Effector memory CD8-positive, alpha-beta T cell (primary cell): Measurements from ENCODE around the gene SAMD11.
"Not testable (repeated sequence)": the region's sequence is repeated elsewhere in the genome, so short reads cannot be mapped to it uniquely, and the experiment has no call there.

Experiments used
- ATAC-seq: fragments of 150-1000 bp; cut with Tn5 transposase; replicated peaks from 2 replicates; pipeline ENCODE4 v1.10.0; 2021; ENCODE audit warnings: mild to moderate bottlenecking, moderate library complexity
- DNase-seq, 3 experiments: peaks; one replicate each; pipeline ENCODE4 v3.0.0; 2021
- H3K27ac Mint-ChIP-seq, 2 donors: one replicate each; pipeline ENCODE4 v1.8.0; 2022; ENCODE audit warnings: mild to moderate bottlenecking in 2 of 2, mixed read lengths in 2 of 2, moderate library complexity in 2 of 2
- H3K27me3 Mint-ChIP-seq, 2 donors: one replicate each; pipeline ENCODE4 v1.8.0; 2022; ENCODE audit warnings: mixed read lengths in 2 of 2
- H3K36me3 Mint-ChIP-seq: one replicate; pipeline ENCODE4 v1.8.0; 2022; ENCODE audit warnings: mild to moderate bottlenecking, moderate library complexity, mixed read lengths; ENCODE audit not compliant: insufficient read depth
- H3K4me1 Mint-ChIP-seq, 2 donors: one replicate each; pipeline ENCODE4 v1.8.0; 2022; ENCODE audit warnings: low read depth in 2 of 2, mixed read lengths in 2 of 2
- H3K4me3 Mint-ChIP-seq, 2 donors: one replicate each; pipeline ENCODE4 v1.8.0; 2022; ENCODE audit warnings: mild to moderate bottlenecking in 2 of 2, mixed read lengths in 2 of 2, moderate library complexity in 2 of 2
- H3K9me3 Mint-ChIP-seq, 2 donors: one replicate each; pipeline ENCODE4 v1.8.0; 2022; ENCODE audit warnings: mixed read lengths in 2 of 2

SAMD11 gene

DNA sequence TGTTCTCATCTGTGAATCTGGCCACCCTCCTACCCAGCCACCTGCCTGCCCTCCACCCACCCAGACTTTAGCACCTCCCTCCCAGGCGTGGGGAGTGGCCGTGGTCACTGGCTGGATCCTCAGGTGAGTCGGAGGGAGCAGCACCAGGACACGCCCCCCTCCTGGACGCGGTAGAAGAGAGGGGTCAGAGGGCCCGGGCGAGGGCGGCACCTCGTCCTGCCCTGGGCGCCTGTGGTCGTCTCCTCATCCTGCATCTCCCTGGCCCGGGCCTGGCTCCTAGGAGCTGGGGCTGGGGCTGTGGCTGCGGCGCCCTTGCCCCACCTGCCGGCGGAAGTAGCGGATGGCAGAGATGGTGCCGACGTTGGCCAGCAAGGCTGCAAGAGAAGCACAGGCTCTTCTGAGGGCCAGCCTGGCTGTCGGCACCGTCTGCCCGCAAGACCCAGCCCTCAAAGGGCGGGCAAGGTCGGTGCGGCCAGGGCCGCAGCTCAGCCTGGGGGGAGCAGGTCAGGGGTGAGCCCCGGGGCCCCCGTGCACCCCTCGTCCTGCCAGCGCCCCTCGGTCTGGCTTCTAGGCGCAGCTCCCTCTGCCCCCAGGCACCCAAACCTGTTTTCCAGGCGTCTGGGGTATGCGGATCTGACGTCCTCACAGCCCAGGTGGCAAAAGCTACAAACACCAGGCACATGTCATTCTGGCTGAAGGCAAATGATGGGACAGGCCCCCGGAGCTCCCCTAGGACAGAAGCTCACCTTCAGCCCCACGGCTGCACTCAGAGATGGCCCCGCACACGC, 52.4 kb downstream of the SAMD11 start:
- peak overlapping the region; percentile 38 to 62 for H3K4me3 Mint-ChIP-seq
- peak overlapping the region in 1 of 2 donors; percentile 53 for H3K27ac Mint-ChIP-seq
- no peaks in the 10 kb centered on the region for H3K36me3 Mint-ChIP-seq
- no peaks in the 10 kb centered on the region for H3K9me3 Mint-ChIP-seq
- DNase-seq (peak; percentile 54 to 65 (median 58)), ATAC-seq (peak; percentile 94)
- H3K4me1 Mint-ChIP-seq = peaks cover 5 to 9% of the 10 kb centered on the region in 2 donors
- H3K27me3 Mint-ChIP-seq = peaks cover 13 to 35% of the 10 kb centered on the region in 2 donors

DNA sequence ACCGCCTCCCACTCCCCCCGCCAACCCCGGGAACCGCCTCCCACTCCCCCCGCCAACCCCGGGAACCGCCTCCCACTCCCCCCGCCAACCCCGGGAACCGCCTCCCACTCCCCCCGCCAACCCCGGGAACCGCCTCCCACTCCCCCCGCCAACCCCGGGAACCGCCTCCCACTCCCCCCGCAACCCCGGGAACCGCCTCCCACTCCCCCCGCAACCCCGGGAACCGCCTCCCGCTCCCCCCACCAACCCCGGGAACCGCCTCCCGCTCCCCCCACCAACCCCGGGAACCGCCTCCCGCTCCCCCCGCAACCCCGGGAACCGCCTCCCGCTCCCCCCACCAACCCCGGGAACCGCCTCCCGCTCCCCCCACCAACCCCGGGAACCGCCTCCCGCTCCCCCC, 53.1 kb downstream of the SAMD11 start:
- not testable (repeated sequence) for H3K27ac Mint-ChIP-seq, H3K9me3 Mint-ChIP-seq, ATAC-seq

DNA sequence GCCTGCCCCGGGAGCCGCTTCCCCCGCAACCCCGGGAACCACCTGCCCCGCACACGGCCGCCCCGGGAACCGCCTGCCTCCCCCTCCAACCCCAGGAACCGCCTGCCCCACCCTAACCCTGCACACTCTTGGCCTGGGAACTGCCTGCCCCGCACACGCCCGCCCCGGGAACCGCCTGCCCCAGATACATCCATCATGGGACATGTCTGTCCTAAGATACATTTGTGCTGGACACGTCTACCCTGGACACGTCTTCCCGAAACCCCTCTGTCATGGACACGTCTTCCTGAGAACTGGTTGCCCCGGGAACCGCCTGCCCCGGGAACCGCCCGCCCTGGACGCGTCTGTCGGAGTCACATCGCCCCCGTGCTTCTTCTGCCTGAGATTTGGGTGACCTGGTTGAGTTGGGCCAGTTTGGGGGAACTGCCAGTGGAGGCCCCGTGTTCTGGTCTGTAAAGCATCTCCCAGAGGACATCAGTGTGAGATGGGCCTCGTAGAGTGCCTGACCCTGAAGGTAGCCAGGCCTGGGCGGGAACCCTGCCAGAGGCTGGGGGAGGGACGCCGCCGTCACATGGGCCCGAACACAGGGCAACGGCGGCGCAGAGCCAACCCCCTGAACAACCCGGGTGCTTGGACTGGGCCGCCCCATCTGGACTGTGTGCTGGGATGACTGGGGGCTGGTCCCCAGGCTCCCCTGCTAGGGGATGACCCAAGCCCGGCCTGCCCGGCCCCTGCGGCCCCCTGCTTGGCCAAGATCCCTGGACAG, 54.5 kb downstream of the SAMD11 start:
- no peaks in the 10 kb centered on the region for H3K9me3 Mint-ChIP-seq
- H3K27ac Mint-ChIP-seq = no peak overlapping the region
- H3K36me3 Mint-ChIP-seq = no peaks in the 10 kb centered on the region
- H3K4me1 Mint-ChIP-seq = peaks cover 5 to 9% of the 10 kb centered on the region in 2 donors
- ATAC-seq (no peak), DNase-seq (no peak)
- H3K4me3 Mint-ChIP-seq = peak overlapping the region; percentile 46 to 58
- peaks cover 19 to 47% of the 10 kb centered on the region in 2 donors for H3K27me3 Mint-ChIP-seq

More for the DNA sequence above, 53.1 kb downstream of the SAMD11 start:
- H3K4me1 Mint-ChIP-seq, DNase-seq, H3K36me3 Mint-ChIP-seq, H3K4me3 Mint-ChIP-seq: not testable (repeated sequence)
- H3K27me3 Mint-ChIP-seq = peaks cover 13 to 35% of the 10 kb centered on the region in 2 donors

DNA sequence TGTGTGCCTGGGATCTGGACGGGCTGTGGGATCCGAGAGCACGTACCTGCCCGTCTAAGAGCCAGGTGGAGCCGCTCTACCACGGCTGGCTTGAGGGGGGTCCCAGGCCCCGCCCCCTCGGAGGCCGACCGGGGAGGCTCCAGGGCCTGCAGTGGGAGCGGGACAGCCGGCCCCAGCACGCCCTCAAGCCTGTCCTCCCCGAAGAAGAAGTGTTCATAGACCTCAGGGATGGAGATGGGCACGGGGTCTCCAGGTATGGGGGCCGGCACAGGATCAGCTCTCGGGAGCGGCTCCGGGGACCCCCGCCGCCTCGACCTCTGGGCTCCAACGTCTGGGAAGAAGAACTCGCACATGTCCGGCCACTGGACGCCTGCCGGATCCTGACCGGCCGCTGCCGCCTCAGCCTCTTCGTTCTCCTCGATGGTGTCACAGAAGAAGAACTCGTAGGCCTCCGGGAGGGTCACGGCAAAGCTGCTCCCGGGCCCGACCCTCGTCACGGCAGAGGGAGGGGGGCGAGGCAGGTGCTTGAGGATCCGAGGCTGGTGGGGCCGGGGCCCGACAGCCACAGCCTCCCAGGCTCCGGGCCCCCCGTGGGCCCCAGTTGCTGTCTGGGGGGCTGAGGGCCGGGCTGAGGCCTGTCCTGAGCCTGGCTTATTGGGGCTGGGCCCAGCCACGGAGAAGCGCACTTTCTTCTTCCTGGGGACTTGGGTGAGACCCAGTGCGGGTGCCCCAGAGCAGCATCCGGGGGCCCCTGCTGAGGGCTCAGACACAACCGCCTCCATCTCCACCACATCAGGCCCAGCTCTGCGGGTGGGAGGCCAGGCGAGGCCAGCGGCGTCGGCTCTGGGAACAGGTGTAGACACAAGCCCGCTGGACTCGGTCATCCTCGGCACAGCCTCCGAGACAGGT, 55.4 kb downstream of the SAMD11 start:
- Mint-ChIP-seq H3K9me3 (no peaks in the 10 kb centered on the region), H3K4me1 (peaks cover 5 to 9% of the 10 kb centered on the region in 2 donors), H3K27ac (no peak overlapping the region), H3K27me3 (peaks cover 19 to 49% of the 10 kb centered on the region in 2 donors), H3K4me3 (no peak overlapping the region), H3K36me3 (no peaks in the 10 kb centered on the region)
- ATAC-seq = no peak
- no peak for DNase-seq

DNA sequence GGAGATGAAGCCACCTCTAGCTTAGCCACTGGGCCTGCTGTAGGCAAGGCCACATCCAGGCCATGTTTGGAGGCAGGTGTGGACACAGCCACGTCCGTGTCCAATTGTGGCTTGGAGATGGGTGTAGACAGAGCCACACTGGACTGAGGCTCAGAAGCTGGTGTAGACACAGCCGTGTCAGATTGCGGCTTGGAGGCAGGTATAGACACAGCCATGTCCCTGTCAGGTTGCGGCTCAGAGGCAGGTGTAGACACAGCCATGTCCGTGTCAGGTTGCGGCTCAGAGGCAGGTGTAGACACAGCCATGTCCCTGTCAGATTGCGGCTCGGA, 56.0 kb downstream of the SAMD11 start:
- Mint-ChIP-seq H3K36me3 (no peaks in the 10 kb centered on the region), H3K27ac (no peak overlapping the region), H3K27me3 (peaks cover 18 to 44% of the 10 kb centered on the region in 2 donors), H3K4me3 (no peak overlapping the region), H3K9me3 (no peaks in the 10 kb centered on the region), H3K4me1 (peaks cover 5 to 9% of the 10 kb centered on the region in 2 donors)
- DNase-seq = no peak
- ATAC-seq = no peak

DNA sequence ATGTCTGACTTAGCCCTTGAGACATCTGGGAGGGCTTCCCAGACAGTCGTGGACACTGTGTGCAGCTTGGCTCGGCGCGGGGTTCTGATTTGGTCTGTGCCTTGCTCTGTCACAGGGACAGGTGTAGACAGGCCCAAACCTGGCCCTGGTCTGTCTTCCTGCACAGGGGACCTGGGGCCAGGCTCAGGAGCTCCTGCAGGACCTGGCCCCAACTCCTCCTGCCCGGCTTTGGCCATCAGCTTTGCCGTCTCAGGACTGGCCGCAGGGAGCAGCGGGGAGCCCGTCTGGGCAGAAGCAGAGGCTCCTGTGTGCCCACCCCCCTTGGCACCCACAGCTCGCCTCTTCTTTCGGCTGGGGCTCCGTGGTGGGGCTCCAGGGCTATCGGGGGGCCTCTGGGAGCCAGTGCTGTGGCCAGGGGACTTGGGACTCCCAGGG, 56.4 kb downstream of the SAMD11 start:
- H3K27ac Mint-ChIP-seq = no peak overlapping the region
- DNase-seq = no peak
- no peak for ATAC-seq
- H3K4me1 Mint-ChIP-seq = peaks cover 5 to 9% of the 10 kb centered on the region in 2 donors
- H3K36me3 Mint-ChIP-seq = no peaks in the 10 kb centered on the region
- H3K27me3 Mint-ChIP-seq = peaks cover 13 to 44% of the 10 kb centered on the region in 2 donors
- no peak overlapping the region for H3K4me3 Mint-ChIP-seq
- no peaks in the 10 kb centered on the region for H3K9me3 Mint-ChIP-seq

DNA sequence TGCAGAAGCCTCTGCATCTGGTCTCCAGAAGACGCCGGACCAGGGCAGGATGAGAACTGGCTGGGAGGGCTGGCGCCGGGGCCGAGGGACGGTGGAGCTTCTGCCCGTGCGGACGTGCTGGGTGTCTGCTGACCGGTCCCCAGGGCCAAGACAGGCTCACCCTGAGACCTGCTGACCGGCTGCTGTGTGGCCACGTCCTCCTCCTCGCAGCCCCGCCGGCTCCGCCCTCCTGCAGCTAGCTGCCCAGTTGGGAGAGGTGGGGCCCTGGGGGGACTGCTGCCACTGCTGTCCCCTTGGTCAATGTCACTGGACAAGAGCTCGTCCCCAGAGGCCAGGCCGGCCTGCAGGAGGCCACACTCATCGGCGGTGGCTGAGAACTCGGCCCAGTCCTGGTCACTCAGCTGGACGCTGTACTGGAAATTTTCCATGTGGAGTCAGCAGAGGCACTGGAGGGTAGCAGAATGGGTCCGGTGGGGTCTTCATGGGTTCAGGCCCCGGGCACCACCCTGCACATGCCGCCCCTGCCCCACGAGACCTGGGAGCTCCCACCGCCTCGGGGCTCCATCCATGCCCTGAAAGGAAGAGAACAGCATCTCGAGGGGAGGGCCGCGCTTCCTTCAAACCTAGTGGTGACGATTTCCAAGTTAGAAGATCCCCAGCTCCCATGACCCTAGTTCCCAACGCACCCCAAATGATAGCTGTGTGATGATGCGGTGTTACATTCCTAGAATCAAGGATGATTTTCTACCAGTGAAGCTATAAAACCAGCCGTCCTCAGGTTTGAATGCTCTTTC, 57.1 kb downstream of the SAMD11 start:
- Mint-ChIP-seq H3K27ac (no peak overlapping the region), H3K4me3 (no peak overlapping the region), H3K4me1 (peaks cover 3 to 5% of the 10 kb centered on the region in 2 donors), H3K36me3 (no peaks in the 10 kb centered on the region), H3K27me3 (peaks cover 13 to 44% of the 10 kb centered on the region in 2 donors), H3K9me3 (no peaks in the 10 kb centered on the region)
- DNase-seq (no peak), ATAC-seq (no peak)

DNA sequence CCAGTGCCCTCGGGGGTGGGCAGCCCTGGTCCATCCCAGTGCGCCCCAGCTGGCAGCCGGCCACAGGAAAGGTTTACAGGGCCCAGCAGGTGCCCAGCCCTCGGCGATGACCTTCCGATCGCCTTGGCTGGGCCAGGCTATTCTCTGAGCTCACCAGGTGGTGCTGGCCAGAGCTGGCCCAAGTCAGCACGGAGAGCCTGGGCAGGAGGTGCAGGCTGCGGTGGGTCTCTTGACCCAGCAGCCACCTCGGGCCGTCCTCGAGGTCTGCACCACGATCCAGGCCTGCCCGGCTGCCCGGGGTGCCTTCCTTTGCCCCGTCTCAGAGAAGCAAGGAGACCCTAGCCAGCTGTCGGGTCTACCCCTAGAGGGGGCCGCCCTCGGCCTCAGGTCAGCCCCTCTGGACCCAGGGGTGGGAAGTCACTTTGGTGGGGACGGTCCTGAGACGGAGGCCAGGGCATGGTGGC, 57.8 kb downstream of the SAMD11 start:
- Mint-ChIP-seq H3K27me3 (peaks cover 16 to 47% of the 10 kb centered on the region in 2 donors), H3K4me3 (no peak overlapping the region)
- no peak for DNase-seq

DNA sequence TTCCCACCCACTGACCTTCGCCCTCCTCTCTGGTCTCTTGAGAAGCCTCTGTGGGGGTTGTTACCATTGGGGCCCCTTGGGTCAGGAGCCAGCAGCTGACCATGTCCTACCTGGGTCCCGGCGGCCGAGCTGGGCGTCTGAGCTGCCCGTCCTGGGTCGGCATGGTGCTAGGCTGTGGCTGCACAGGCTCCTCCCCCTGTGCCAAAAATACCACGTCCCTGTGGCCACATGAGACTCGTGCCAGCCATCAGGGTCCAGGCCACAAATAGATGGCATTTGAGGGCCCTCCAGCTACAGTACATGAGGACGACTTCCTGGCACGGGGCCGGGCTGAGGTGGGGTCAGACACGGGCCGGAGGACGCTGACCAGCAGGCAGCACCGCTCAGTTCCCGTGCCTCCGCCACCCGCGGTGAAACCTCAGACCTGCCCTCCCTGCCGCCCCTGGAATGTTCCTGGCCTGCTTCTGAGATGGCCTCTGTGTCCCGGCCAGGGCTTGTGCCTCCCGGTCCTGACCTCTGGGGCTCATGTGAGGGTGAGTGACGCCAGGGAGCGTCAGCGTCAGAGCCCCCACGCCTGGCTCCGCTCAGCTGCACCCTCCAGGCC, 58.3 kb downstream of the SAMD11 start, which contains the start of gene PERM1:
Gene PERM1, minus strand, starts transcription at position 139 of the 604 bp plus-strand sequence. CDS start 1,064 bp downstream, outside the sequence.
- no peaks in the 10 kb centered on the region for H3K9me3 Mint-ChIP-seq
- H3K27ac Mint-ChIP-seq = no peak within 1 kb of the TSS
- H3K36me3 Mint-ChIP-seq = peaks cover 4% of the 10 kb centered on the region
- H3K27me3 Mint-ChIP-seq = peaks cover 16 to 47% of the 10 kb centered on the region in 2 donors
- no peak for DNase-seq
- no peak for ATAC-seq
- no peak within 1 kb of the TSS for H3K4me3 Mint-ChIP-seq
- peaks cover 0 to 3% of the 10 kb centered on the region in 2 donors for H3K4me1 Mint-ChIP-seq

More for the DNA sequence above, 57.8 kb downstream of the SAMD11 start:
- Mint-ChIP-seq H3K4me1 (peaks cover 0 to 3% of the 10 kb centered on the region in 2 donors), H3K36me3 (peaks cover 4% of the 10 kb centered on the region), H3K9me3 (no peaks in the 10 kb centered on the region), H3K27ac (no peak overlapping the region)
- ATAC-seq = no peak

DNA sequence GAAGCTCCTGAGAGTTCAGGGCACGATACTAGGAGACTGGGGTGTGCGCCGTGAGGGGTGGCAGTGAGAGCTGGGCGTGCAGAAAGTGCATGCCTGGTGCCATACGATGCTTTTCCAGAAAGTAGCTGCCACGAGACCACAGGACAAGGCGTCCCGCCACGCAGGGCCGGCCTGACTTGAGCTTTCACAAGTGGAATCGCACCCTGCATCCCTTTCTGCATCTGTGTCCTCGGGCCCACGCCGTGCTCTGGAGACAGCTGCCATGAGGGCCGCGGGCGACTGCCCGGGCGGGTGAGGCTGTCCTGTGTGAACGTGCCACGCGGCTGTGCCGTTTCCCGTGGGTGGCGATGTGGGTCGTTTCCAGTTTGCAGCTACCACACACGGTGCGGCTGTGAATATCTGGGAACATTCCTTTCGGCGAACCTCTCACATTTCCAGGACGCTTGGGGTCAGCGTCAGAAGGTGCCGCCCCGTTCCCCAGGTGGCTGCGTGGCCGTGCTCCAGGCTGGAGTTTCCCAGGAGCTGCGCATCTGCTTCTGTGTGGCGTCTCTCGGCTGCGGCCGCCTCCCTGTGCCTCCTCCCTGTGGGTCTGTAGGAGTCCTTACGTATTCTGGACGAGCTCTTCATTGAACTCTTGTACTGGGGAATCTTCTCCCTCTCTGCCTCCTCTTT, 59.2 kb downstream of the SAMD11 start:
- H3K27ac Mint-ChIP-seq = no peak overlapping the region
- DNase-seq (no peak), ATAC-seq (no peak)
- H3K27me3 Mint-ChIP-seq = peaks cover 21 to 47% of the 10 kb centered on the region in 2 donors
- no peak overlapping the region for H3K4me3 Mint-ChIP-seq
- H3K36me3 Mint-ChIP-seq = peaks cover 4% of the 10 kb centered on the region
- H3K9me3 Mint-ChIP-seq = no peaks in the 10 kb centered on the region
- H3K4me1 Mint-ChIP-seq = peaks cover 0 to 3% of the 10 kb centered on the region in 2 donors

DNA sequence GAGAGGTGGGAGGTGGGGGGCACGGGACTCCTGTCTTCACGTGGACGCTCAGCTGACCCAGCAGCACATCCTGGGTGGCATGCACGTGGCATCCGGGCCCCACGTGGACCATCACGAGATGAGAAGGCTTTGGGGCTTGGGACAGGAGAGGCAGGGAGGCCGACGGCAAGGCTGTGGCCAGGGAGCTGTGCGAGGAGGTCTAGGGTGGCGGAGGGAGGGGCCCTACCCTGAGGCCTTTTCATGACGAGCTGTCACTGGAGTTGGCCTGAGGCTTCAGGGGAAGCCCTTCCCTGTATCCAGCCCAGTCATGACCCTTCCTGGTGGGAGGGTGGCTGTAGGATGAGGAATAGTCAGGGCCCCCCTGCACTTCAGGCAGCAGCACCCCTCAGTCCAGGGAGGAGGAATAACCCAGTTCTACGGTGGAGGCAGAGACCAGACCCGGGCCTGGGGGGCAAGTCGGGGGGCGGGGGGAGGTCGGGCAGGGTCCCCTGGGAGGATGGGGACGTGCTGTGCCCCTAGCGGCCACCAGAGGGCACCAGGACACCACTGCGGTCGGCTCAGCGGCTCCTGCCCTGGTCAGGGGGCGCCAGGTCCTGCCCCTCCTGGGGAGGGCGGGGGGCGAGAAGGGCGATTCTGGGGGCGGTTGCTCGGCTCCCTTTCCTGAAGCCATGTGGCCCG, 60.2 kb downstream of the SAMD11 start:
- Mint-ChIP-seq H3K9me3 (no peaks in the 10 kb centered on the region), H3K4me1 (no peaks in the 10 kb centered on the region), H3K36me3 (peaks cover 4% of the 10 kb centered on the region)

More for the DNA sequence above, 60.2 kb downstream of the SAMD11 start:
- DNase-seq = peak; percentile 52 to 58 (median 56)
- Mint-ChIP-seq H3K27me3 (peaks cover 31 to 50% of the 10 kb centered on the region in 2 donors), H3K4me3 (no peak overlapping the region), H3K27ac (no peak overlapping the region)
- ATAC-seq = peak; percentile 79
